ENCODE data around the gene PNKD. TPM values are rescaled to one million over a fixed set of nuclear protein-coding genes. Genes with fewer than 3 reads are reported as not detected.
A peak's percentile ranks its signal among the peaks of the same experiment; 100 is the strongest.

PNKD gene
- total RNA-seq, 4 donors from 2014 or later, result 40.3 to 74.1 (median 56.5) TPM

DNA sequence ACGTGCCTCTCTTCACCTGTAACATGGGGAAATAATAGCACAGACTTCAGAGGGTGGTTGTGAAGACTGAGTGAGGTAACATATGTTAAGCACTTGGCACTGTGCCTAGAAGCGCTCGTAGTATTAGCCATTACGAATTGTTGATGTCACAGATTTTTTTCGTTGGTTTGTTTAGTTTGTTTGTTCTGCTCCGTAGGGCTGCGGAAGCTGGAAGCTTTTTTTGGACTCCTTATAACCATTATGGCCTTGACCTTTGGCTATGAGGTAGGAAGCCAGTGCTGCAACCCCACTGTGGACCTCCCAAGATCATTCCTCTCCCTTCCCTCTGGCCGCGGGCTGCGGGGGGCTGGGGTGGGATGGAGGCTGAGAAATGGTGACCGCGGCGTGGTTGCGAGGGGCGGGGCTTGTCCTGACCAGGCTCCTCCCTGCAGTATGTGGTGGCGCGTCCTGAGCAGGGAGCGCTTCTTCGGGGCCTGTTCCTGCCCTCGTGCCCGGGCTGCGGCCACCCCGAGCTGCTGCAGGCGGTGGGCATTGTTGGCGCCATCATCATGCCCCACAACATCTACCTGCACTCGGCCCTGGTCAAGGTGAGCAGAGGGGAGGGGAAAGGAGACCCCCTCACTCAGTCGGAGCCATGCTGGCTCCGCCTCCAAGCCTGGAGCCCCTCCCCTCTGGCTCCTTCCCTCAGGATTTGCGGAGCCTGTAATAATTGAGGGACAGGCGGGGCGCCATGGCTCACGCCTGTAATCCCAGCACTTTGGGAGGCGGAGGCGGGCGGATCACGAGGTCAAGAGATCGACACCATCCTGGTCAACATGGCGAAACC is 117.3 kb downstream of the PNKD start:
- Histone ChIP-seq H3K36me3 (no peaks in the 10 kb centered on the region), H3K4me1 (peaks cover 10 to 12% (median 11%) of the 10 kb centered on the region in 4 donors), H3K27me3 (peaks cover 0 to 2% (median 0%) of the 10 kb centered on the region in 4 donors), H3K27ac (replicated peaks in 1 of 4) (no peak overlapping the region), H3K4me3 (peak overlapping the region; percentile 36 to 51 (median 45)), H3K9me3 (no peaks in the 10 kb centered on the region)
- intact Hi-C loops (cut with DNase I), result no loop called here
- DNase-seq (ENCODE audit: extremely low spot score), result no peak
- WGBS, result 15% methylated on average over 24 of the region's 38 CpGs
- TF ChIP-seq POLR2A (IDR thresholded peaks at IDR 0.05; ENCODE audit: low read depth) (no peak), EP300 (IDR thresholded peaks at IDR 0.05) (no peak), POLR2AphosphoS5 (IDR thresholded peaks at IDR 0.05) (peak in 1 of 2 donors; percentile 35)
- TF ChIP-seq, protein P1, sequence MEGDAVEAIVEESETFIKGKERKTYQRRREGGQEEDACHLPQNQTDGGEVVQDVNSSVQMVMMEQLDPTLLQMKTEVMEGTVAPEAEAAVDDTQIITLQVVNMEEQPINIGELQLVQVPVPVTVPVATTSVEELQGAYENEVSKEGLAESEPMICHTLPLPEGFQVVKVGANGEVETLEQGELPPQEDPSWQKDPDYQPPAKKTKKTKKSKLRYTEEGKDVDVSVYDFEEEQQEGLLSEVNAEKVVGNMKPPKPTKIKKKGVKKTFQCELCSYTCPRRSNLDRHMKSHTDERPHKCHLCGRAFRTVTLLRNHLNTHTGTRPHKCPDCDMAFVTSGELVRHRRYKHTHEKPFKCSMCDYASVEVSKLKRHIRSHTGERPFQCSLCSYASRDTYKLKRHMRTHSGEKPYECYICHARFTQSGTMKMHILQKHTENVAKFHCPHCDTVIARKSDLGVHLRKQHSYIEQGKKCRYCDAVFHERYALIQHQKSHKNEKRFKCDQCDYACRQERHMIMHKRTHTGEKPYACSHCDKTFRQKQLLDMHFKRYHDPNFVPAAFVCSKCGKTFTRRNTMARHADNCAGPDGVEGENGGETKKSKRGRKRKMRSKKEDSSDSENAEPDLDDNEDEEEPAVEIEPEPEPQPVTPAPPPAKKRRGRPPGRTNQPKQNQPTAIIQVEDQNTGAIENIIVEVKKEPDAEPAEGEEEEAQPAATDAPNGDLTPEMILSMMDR (IDR thresholded peaks at IDR 0.05), result no peak

DNA sequence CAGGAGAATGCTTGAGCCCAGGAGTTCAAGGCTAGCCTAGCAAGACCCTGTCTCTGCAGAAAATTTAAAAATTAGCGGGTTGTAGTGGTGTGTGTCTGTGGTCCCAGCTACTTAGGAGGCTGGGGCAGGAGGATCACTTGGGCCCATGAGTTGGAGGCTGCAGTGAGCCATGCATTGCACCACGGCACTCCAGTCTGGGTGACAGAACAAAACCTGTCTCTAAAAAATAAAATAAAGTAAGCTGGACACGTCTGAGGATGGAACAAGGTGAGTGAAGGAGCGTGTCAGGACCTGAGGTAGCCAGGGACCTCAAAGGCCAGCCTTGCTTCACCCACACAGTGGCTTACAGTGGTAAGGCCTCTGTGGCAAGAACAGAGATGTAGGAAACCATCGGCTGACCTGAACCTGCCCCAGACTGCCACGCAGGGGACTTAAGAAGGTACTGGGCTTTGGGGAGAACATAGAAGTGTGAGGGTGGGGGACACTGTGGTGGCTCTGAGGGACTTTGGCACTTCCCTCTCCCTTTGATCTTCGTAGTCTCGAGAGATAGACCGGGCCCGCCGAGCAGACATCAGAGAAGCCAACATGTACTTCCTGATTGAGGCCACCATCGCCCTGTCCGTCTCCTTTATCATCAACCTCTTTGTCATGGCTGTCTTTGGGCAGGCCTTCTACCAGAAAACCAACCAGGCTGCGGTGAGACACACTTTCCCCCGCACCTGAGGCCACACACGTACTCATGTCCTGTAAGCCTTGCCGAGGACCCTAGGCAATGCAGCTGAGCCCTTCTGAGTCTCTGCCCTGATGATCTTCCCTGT is 119.2 kb downstream of the PNKD start:
- no peak for DNase-seq (ENCODE audit: extremely low spot score)
- TF ChIP-seq, protein P1 (IDR thresholded peaks at IDR 0.05), result no peak
- no peak for TF ChIP-seq POLR2AphosphoS5 (IDR thresholded peaks at IDR 0.05)
- TF ChIP-seq POLR2A (IDR thresholded peaks at IDR 0.05; ENCODE audit: low read depth), result no peak
- Histone ChIP-seq H3K9me3 (no peaks in the 10 kb centered on the region), H3K36me3 (no peaks in the 10 kb centered on the region), H3K27me3 (peaks cover 0 to 2% (median 0%) of the 10 kb centered on the region in 4 donors), H3K4me1 (peaks cover 10 to 12% (median 11%) of the 10 kb centered on the region in 4 donors), H3K27ac (replicated peaks in 1 of 4) (no peak overlapping the region), H3K4me3 (no peak overlapping the region)
- intact Hi-C loops (cut with DNase I), result loop anchor here (5.0 kb wide), 1 partner anchor 87 kb away; no protein-coding TSS in a partner anchor
- WGBS, result 95% methylated on average over 17 of the region's 17 CpGs

DNA sequence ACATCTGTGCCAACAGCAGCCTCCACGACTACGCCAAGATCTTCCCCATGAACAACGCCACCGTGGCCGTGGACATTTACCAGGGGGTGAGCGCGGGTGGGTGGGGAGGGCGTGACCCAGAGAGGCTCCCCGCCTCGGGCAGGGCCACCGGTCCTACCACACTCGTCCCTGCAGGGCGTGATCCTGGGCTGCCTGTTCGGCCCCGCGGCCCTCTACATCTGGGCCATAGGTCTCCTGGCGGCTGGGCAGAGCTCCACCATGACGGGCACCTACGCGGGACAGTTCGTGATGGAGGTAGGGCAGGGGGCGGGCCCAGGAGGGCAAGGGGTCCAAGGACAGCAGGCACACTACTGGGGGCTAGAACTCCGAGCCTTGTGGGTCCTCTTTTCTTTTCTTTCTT is 120.9 kb downstream of the PNKD start:
- TF ChIP-seq, protein P1 (IDR thresholded peaks at IDR 0.05), result no peak
- TF ChIP-seq EP300 (IDR thresholded peaks at IDR 0.05), result no peak
- TF ChIP-seq POLR2AphosphoS5 (IDR thresholded peaks at IDR 0.05), result no peak
- TF ChIP-seq POLR2A (IDR thresholded peaks at IDR 0.05; ENCODE audit: low read depth), result no peak
- Histone ChIP-seq H3K36me3 (no peaks in the 10 kb centered on the region), H3K27me3 (peaks cover 0 to 2% (median 0%) of the 10 kb centered on the region in 4 donors), H3K27ac (replicated peaks in 1 of 4) (no peak overlapping the region), H3K4me3 (no peak overlapping the region), H3K9me3 (no peaks in the 10 kb centered on the region), H3K4me1 (peaks cover 10 to 19% (median 18%) of the 10 kb centered on the region in 4 donors)
- 97% methylated on average over 9 of the region's 23 CpGs for WGBS
- DNase-seq (ENCODE audit: extremely low spot score), result no peak
- intact Hi-C loops (cut with DNase I), result loop anchor here (5.0 kb wide), 1 partner anchor 89 kb away; no protein-coding TSS in a partner anchor

DNA sequence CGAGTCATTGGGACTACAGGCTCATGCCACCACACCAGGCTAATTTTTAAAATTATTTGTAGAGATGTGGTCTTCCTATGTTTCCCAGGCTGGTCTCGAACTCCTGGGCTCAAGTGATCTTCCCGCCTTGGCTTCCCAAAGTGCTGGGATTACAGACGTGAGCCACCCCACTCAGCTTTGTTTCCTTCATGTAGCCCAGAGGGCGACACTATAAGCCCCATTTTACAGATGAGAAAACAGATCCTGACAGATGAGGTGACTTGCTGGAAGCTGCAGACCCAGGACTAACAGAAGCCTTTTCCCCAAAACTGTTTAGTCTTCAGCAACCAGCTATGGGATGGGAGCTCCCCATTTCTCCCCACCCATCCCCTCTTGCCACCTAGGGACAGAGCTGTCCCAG is 122.1 kb downstream of the PNKD start:
- Histone ChIP-seq H3K4me3 (no peak overlapping the region), H3K9me3 (no peaks in the 10 kb centered on the region), H3K36me3 (no peaks in the 10 kb centered on the region), H3K27me3 (peaks cover 0 to 2% (median 0%) of the 10 kb centered on the region in 4 donors), H3K4me1 (peaks cover 14 to 25% (median 24%) of the 10 kb centered on the region in 4 donors), H3K27ac (replicated peaks in 1 of 4) (no peak overlapping the region)
- 91% methylated on average over 5 of the region's 5 CpGs for WGBS
- no peak for DNase-seq (ENCODE audit: extremely low spot score)
- no peak for TF ChIP-seq POLR2A (IDR thresholded peaks at IDR 0.05; ENCODE audit: low read depth)
- TF ChIP-seq, protein P1 (IDR thresholded peaks at IDR 0.05), result no peak
- TF ChIP-seq EP300 (IDR thresholded peaks at IDR 0.05), result no peak
- no peak for TF ChIP-seq POLR2AphosphoS5 (IDR thresholded peaks at IDR 0.05)
- intact Hi-C loops (cut with DNase I), result loop anchor here (5.0 kb wide), 1 partner anchor 90 kb away; no protein-coding TSS in a partner anchor

Measured in esophagus muscularis mucosa (tissue), 4 donors.